ENCODE data around the gene HOPX. TPM values are rescaled to one million over a fixed set of nuclear protein-coding genes. Genes with fewer than 3 reads are reported as not detected.

HOPX gene
- polyA plus RNA-seq, 2 of the 4 experiments (the other 2 are of a cell fraction): not detected

DNA sequence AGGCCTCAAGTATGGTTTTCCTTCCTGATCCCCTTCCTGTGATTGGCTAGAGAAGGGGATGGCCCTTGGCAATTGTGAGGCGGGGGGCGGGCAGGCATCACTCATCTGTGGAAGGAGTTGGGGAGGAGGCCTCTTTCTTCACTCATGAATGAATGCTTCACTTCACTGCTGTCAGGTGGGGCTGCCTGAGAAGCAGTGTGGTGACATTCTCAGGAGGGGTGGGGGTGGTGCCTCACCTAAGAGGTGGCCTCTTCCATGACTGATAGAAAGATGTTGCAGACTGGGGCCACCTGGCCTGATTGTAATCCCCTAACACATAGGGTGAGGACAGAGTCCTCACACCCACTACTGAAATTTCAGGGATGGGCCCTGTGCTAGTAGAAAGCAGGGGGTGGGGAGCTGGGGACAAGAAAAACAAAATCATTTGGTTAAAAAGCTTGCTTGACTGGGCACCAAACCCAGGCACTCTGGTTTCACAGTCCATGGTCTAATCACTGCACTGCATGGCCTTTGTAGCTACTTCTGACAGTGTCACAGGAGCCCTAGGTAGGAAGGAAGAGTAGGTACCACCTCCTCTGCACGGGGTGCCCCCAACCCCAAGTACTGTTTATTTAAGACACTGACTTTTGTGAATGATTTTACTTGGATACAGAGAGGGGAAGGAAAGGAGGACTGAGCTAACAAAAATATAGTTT, 5.6 kb upstream of the HOPX start:
- no peak for TF ChIP-seq JUNB (IDR thresholded peaks at IDR 0.05)
- no peak for TF ChIP-seq RCOR1 (IDR thresholded peaks at IDR 0.05; ENCODE audit: low read depth, low read length)
- no peak for TF ChIP-seq EHF (CRISPR knock-in tag; IDR thresholded peaks at IDR 0.05)
- TF ChIP-seq NPAS2 (CRISPR knock-in tag; IDR thresholded peaks at IDR 0.05; ENCODE audit: borderline replicate concordance): no peak
- no peak for TF ChIP-seq POLR2AphosphoS2 (conservative IDR thresholded peaks at IDR 0.05; ENCODE audit: low read length)
- no peak for TF ChIP-seq TFCP2L1 (CRISPR knock-in tag; IDR thresholded peaks at IDR 0.05)
- no peak for TF ChIP-seq SREBF2 (IDR thresholded peaks at IDR 0.05)
- no peak for TF ChIP-seq HEYL (CRISPR knock-in tag; IDR thresholded peaks at IDR 0.05)
- TF ChIP-seq EP300 (IDR thresholded peaks at IDR 0.05): no peak
- TF ChIP-seq HOXA7 (CRISPR knock-in tag; IDR thresholded peaks at IDR 0.05): no peak
- H3K4me2 ChIP-seq: no peak overlapping the region
- no peaks in the 10 kb centered on the region for H3K9me3 ChIP-seq
- FAIRE-seq (no peak), ATAC-seq (no peak), DNase-seq (ENCODE audit: low read depth in 1 of 2, low spot score in 1 of 2) (no peak)
- no peaks in the 10 kb centered on the region for H3K4me1 ChIP-seq
- ChIA-PET CTCF (no interaction called here), POLR2A (no interaction called here)
- H3K27ac ChIP-seq: no peak overlapping the region
- WGBS (ENCODE audit: missing lambda C conversion rate): 52% methylated on average over 3 of the region's 3 CpGs
- no peak overlapping the region for H3K4me3 ChIP-seq

- ChIA-PET CTCF (interaction anchor here (0.9 kb wide), 1 partner anchor 43 kb away, joined by 4 read pairs; no protein-coding TSS in a partner anchor), POLR2A (no interaction called here)
- no peak for DNase-seq (ENCODE audit: low read depth in 1 of 2, low spot score in 1 of 2)
- Histone ChIP-seq H3K4me1 (no peaks in the 10 kb centered on the region), H3K4me3 (no peak overlapping the region), H3K9me3 (no peaks in the 10 kb centered on the region), H3K4me2 (no peak overlapping the region), H3K27ac (no peak overlapping the region)
- TF ChIP-seq HOXB5 (CRISPR knock-in tag; IDR thresholded peaks at IDR 0.05) (no peak), PHF8 (IDR thresholded peaks at IDR 0.05; ENCODE audit: borderline replicate concordance, low read depth) (no peak), REST (IDR thresholded peaks at IDR 0.05) (no peak), POLR2A (IDR thresholded peaks at IDR 0.05; ENCODE audit: low read length) (no peak), BHLHE40 (IDR thresholded peaks at IDR 0.05; ENCODE audit: low read depth, low read length) (no peak), NFE2L2 (conservative IDR thresholded peaks at IDR 0.05; ENCODE audit: low read length) (no peak), EP300 (IDR thresholded peaks at IDR 0.05) (no peak), POLR2AphosphoS2 (conservative IDR thresholded peaks at IDR 0.05; ENCODE audit: low read length) (no peak), RFX5 (IDR thresholded peaks at IDR 0.05) (no peak), HOXA7 (CRISPR knock-in tag; IDR thresholded peaks at IDR 0.05) (no peak), NPAS2 (CRISPR knock-in tag; IDR thresholded peaks at IDR 0.05; ENCODE audit: borderline replicate concordance) (no peak), SREBF2 (IDR thresholded peaks at IDR 0.05) (no peak), CBX2 (IDR thresholded peaks at IDR 0.05; ENCODE audit: borderline replicate concordance, low read depth) (no peak), GATA3 (IDR thresholded peaks at IDR 0.05; ENCODE audit: borderline replicate concordance) (no peak), CEBPB (IDR thresholded peaks at IDR 0.05) (no peak), ZFP36 (IDR thresholded peaks at IDR 0.05; ENCODE audit: borderline replicate concordance, partially characterized antibody) (no peak), PBX3 (IDR thresholded peaks at IDR 0.05) (no peak), TFCP2L1 (CRISPR knock-in tag; IDR thresholded peaks at IDR 0.05) (no peak)
- TF ChIP-seq, protein P1, sequence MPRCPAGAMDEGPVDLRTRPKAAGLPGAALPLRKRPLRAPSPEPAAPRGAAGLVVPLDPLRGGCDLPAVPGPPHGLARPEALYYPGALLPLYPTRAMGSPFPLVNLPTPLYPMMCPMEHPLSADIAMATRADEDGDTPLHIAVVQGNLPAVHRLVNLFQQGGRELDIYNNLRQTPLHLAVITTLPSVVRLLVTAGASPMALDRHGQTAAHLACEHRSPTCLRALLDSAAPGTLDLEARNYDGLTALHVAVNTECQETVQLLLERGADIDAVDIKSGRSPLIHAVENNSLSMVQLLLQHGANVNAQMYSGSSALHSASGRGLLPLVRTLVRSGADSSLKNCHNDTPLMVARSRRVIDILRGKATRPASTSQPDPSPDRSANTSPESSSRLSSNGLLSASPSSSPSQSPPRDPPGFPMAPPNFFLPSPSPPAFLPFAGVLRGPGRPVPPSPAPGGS (IDR thresholded peaks at IDR 0.05): no peak
- FAIRE-seq: no peak
- WGBS (ENCODE audit: missing lambda C conversion rate): 52% methylated on average over 4 of the region's 4 CpGs
- ATAC-seq: no peak
Measured at GRCh38 chr4:56684320-56685050, 3.4 kb upstream of the HOPX start.

All from A549 (cell line).